Vagina (tissue), 2 donors: ENCODE data around the gene PSD2. TPM values are rescaled to one million over a fixed set of nuclear protein-coding genes. Genes with fewer than 3 reads are reported as not detected.

Source experiments
- DNase-seq, 2 donors: peaks; one replicate each; pipeline ENCODE4 v3.0.0-alpha.2; 2017; ENCODE audit errors: extremely low spot score in 2 of 2
- H3K27ac ChIP-seq: fragments of 200-600 bp; sonication (generic); one replicate; pipeline ENCODE4 v1.5.1; 2019
- H3K27me3 ChIP-seq: fragments of 200-600 bp; sonication (generic); one replicate; pipeline ENCODE4 v1.5.1; 2019
- H3K36me3 ChIP-seq, 2 donors: fragments of 200-600 bp; sonication (generic); one replicate each; pipeline ENCODE4 v1.5.1; 2017 to 2019
- H3K4me1 ChIP-seq: fragments of 200-600 bp; sonication (generic); one replicate; pipeline ENCODE4 v1.5.1; 2019
- H3K4me3 ChIP-seq, 2 donors: fragments of 200-600 bp; sonication (generic); 1 replicate in 1 of 2; 2 replicates in 1 of 2; pipeline ENCODE4 v1.5.1; 2016 to 2019
- H3K9me3 ChIP-seq: fragments of 200-600 bp; sonication (generic); one replicate; pipeline ENCODE4 v1.5.1; 2019
- POLR2A ChIP-seq, 2 donors: fragments of 450-650 bp; IDR thresholded peaks; one replicate each; pipeline ENCODE4 v1.6.1; 2017; ENCODE audit warnings: antibody characterized with exemption in 2 of 2, mild to moderate bottlenecking in 2 of 2, moderate library complexity in 2 of 2
- POLR2AphosphoS5 ChIP-seq, 2 donors: sonication (generic); formaldehyde crosslinking; IDR thresholded peaks; one replicate each; pipeline ENCODE4 v1.9.0; 2017; ENCODE audit warnings: antibody characterized with exemption in 2 of 2, mild to moderate bottlenecking in 2 of 2, low read depth in 1 of 2; ENCODE audit not compliant: insufficient read depth in 1 of 2
- intact Hi-C: fragments of 100-400 bp; cut with DNase I; formaldehyde crosslinking; loops from one replicate; pipeline ENCODE4 v1.15.1; 2023
- small RNA-seq: library from RNA; depleted of rRNA; stranded (forward); fragments of <200 nt; gene quantifications from one replicate; pipeline ENCODE3, GENCODE V24; 2016
- total RNA-seq: library from RNA; depleted of rRNA; stranded (reverse); fragments of >200 nt; gene quantifications from one replicate; pipeline ENCODE4 v1.2.3, GENCODE V29; 2016
- TF ChIP-seq, protein P1 (sequence below), 3 experiments: fragments of 450-650 bp in 2 of 3; fragments of 200-600 bp in 1 of 3; sonication (generic) in 1 of 3; IDR thresholded peaks; one replicate each; pipeline ENCODE4 v1.5.1; 2017 to 2019; ENCODE audit warnings: antibody characterized with exemption in 3 of 3, mild to moderate bottlenecking in 2 of 3, moderate library complexity in 2 of 3

PSD2 gene
- total RNA-seq, 1 donor from 2014 or later, result 0.25 TPM

- intact Hi-C loops, result no loop called here
- H3K4me1 ChIP-seq, result peaks cover 5% of the 10 kb centered on the region
- no peak overlapping the region for H3K27ac ChIP-seq
- peaks cover 0 to 13% of the 10 kb centered on the region in 2 donors for H3K36me3 ChIP-seq
- TF ChIP-seq POLR2A (IDR thresholded peaks at IDR 0.05), result no peak
- TF ChIP-seq POLR2AphosphoS5 (IDR thresholded peaks at IDR 0.05; ENCODE audit: insufficient read depth in 1 of 2, low read depth in 1 of 2), result no peak
- TF ChIP-seq, protein P1, sequence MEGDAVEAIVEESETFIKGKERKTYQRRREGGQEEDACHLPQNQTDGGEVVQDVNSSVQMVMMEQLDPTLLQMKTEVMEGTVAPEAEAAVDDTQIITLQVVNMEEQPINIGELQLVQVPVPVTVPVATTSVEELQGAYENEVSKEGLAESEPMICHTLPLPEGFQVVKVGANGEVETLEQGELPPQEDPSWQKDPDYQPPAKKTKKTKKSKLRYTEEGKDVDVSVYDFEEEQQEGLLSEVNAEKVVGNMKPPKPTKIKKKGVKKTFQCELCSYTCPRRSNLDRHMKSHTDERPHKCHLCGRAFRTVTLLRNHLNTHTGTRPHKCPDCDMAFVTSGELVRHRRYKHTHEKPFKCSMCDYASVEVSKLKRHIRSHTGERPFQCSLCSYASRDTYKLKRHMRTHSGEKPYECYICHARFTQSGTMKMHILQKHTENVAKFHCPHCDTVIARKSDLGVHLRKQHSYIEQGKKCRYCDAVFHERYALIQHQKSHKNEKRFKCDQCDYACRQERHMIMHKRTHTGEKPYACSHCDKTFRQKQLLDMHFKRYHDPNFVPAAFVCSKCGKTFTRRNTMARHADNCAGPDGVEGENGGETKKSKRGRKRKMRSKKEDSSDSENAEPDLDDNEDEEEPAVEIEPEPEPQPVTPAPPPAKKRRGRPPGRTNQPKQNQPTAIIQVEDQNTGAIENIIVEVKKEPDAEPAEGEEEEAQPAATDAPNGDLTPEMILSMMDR (IDR thresholded peaks at IDR 0.05), result no peak
- no peak for DNase-seq
- H3K27me3 ChIP-seq, result no peaks in the 10 kb centered on the region
- H3K4me3 ChIP-seq, result no peak overlapping the region
- H3K9me3 ChIP-seq, result no peaks in the 10 kb centered on the region
These were observed 93.8 kb downstream of the PSD2 start for GRCh38 chr5:139889410-139889809.

- Histone ChIP-seq H3K9me3 (no peaks in the 10 kb centered on the region), H3K36me3 (no peaks in the 10 kb centered on the region), H3K27ac (no peak overlapping the region), H3K27me3 (no peaks in the 10 kb centered on the region), H3K4me3 (no peak overlapping the region), H3K4me1 (peaks cover 28% of the 10 kb centered on the region)
- intact Hi-C loops, result no loop called here
- TF ChIP-seq POLR2AphosphoS5 (IDR thresholded peaks at IDR 0.05; ENCODE audit: insufficient read depth in 1 of 2, low read depth in 1 of 2) (no peak), POLR2A (IDR thresholded peaks at IDR 0.05) (no peak)
- TF ChIP-seq, protein P1 (IDR thresholded peaks at IDR 0.05), result no peak
- no peak for DNase-seq
These were observed 98.3 kb downstream of the PSD2 start for GRCh38 chr5:139893873-139894272.

Small RNAs within 50 kb of the gene (small RNA-seq; reads per million reads assigned to genes)
- gene AC008667.4, result not detected

Other genes with a start within 250 kb of the PSD2 start
- 57.5 TPM for gene UBE2D2, start 234.5 kb upstream of the PSD2 start, total RNA-seq
- gene CXXC5, start 147.5 kb upstream of the PSD2 start, total RNA-seq, result 51.8 TPM
- gene NRG2, start 247.5 kb downstream of the PSD2 start, total RNA-seq, result 5.2 TPM